Measurements from ENCODE around the gene ACOXL. TPM values are rescaled to one million over a fixed set of nuclear protein-coding genes. Genes with fewer than 3 reads are reported as not detected.

ACOXL gene
- total and polyA plus RNA-seq, 4 donors = 4.4 to 32.8 (median 12.2) TPM

- Histone ChIP-seq H3K9me3 (ENCODE audit: control insufficient read depth in 4 of 4, insufficient read depth in 3 of 4, low read length in 3 of 4) (peaks cover 0 to 5% (median 0%) of the 10 kb centered on the region in 4 donors), H3K27ac (ENCODE audit: low read depth in 1 of 2, low read length in 1 of 2) (peak overlapping the region in 1 of 2 donors; percentile 74), H3K27me3 (ENCODE audit: control insufficient read depth in 3 of 3, insufficient read depth in 3 of 3, low read length in 2 of 3) (peaks cover 0 to 2% (median 0%) of the 10 kb centered on the region in 3 donors), H3K4me1 (ENCODE audit: control insufficient read depth in 5 of 5, insufficient read depth in 5 of 5, low read length in 5 of 5) (no peaks in the 10 kb centered on the region), H3K36me3 (ENCODE audit: control insufficient read depth in 4 of 4, insufficient read depth in 4 of 4, low read length in 4 of 4) (no peaks in the 10 kb centered on the region), H3K9ac (ENCODE audit: insufficient read depth in 1 of 2, low read length in 2 of 2) (no peak overlapping the region), H3K4me3 (no peak overlapping the region)
- TF ChIP-seq, protein P1, sequence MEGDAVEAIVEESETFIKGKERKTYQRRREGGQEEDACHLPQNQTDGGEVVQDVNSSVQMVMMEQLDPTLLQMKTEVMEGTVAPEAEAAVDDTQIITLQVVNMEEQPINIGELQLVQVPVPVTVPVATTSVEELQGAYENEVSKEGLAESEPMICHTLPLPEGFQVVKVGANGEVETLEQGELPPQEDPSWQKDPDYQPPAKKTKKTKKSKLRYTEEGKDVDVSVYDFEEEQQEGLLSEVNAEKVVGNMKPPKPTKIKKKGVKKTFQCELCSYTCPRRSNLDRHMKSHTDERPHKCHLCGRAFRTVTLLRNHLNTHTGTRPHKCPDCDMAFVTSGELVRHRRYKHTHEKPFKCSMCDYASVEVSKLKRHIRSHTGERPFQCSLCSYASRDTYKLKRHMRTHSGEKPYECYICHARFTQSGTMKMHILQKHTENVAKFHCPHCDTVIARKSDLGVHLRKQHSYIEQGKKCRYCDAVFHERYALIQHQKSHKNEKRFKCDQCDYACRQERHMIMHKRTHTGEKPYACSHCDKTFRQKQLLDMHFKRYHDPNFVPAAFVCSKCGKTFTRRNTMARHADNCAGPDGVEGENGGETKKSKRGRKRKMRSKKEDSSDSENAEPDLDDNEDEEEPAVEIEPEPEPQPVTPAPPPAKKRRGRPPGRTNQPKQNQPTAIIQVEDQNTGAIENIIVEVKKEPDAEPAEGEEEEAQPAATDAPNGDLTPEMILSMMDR (IDR thresholded peaks at IDR 0.05; ENCODE audit: control extremely low read depth, extremely low read depth) = no peak
- DNase-seq (peak; percentile 24 to 47 (median 45)), ATAC-seq (ENCODE audit: insufficient read depth, low FRiP score) (peak; percentile 56)
- 50 to 69% methylated on average over 9 of the region's 9 CpGs for WGBS, 2 donors
Observed at GRCh38 chr2:110741491-110741980, 9.2 kb downstream of the ACOXL start.

DNA sequence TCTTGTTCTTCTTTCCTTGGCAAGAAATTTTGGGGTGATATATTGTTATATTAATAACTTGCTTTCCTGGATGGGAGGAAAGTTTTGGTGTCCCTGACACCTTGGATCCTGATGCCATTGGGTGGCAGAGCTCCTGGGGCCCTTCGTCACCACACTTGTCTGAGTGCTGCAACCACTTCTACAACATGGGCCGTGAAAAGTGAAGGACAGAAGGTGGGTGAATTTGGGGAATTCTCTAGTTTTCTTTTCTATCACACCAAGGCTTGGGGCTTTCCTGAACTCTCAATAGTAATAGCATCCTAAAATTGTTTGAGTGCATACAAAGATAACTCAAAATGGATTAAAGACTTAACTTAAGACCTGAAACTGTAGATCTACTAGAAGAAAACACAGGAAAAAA lies 10.0 kb downstream of the ACOXL start:
- no peak overlapping the region for H3K9ac ChIP-seq (ENCODE audit: insufficient read depth in 1 of 2, low read length in 2 of 2)
- no peaks in the 10 kb centered on the region for H3K27me3 ChIP-seq (ENCODE audit: control insufficient read depth in 3 of 3, insufficient read depth in 3 of 3, low read length in 2 of 3)
- DNase-seq (no peak), ATAC-seq (ENCODE audit: insufficient read depth, low FRiP score) (no peak)
- peaks cover 0 to 5% (median 0%) of the 10 kb centered on the region in 4 donors for H3K9me3 ChIP-seq (ENCODE audit: control insufficient read depth in 4 of 4, insufficient read depth in 3 of 4, low read length in 3 of 4)
- no peak overlapping the region for H3K27ac ChIP-seq (ENCODE audit: low read depth in 1 of 2, low read length in 1 of 2)
- H3K36me3 ChIP-seq (ENCODE audit: control insufficient read depth in 4 of 4, insufficient read depth in 4 of 4, low read length in 4 of 4) = no peaks in the 10 kb centered on the region
- H3K4me1 ChIP-seq (ENCODE audit: control insufficient read depth in 5 of 5, insufficient read depth in 5 of 5, low read length in 5 of 5) = peaks cover 0 to 4% (median 0%) of the 10 kb centered on the region in 5 donors
- WGBS, 2 donors = 76 to 89% methylated on average over 2 of the region's 2 CpGs
- TF ChIP-seq, protein P1 (IDR thresholded peaks at IDR 0.05; ENCODE audit: control extremely low read depth, extremely low read depth) = no peak
- no peak overlapping the region for H3K4me3 ChIP-seq

DNA sequence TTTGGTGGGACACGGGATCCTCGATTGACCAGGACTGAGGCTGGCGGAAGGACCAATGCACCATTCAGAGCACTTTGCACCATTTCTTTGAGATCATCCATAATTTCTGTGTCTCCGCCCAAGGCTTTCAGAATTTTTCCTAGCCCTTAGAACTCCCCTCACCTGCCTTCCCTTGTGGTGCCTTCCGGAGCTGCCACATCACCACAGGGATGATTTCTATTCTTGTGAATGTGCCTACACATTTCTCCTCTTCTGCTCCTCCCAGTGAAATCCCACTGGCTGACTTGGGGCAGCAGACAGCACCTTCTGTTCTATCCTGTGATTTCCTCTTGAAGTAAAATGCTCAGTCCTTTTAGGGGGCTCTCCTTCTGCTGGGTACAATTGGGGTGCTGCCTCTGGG lies 11.2 kb downstream of the ACOXL start:
- Histone ChIP-seq H3K9me3 (ENCODE audit: control insufficient read depth in 4 of 4, insufficient read depth in 3 of 4, low read length in 3 of 4) (peaks cover 0 to 5% (median 0%) of the 10 kb centered on the region in 4 donors), H3K27me3 (ENCODE audit: control insufficient read depth in 3 of 3, insufficient read depth in 3 of 3, low read length in 2 of 3) (peaks cover 0 to 5% (median 4%) of the 10 kb centered on the region in 3 donors), H3K27ac (ENCODE audit: low read depth in 1 of 2, low read length in 1 of 2) (peak overlapping the region in 1 of 2 donors; percentile 13), H3K4me3 (no peak overlapping the region), H3K4me1 (ENCODE audit: control insufficient read depth in 5 of 5, insufficient read depth in 5 of 5, low read length in 5 of 5) (peaks cover 0 to 4% (median 0%) of the 10 kb centered on the region in 5 donors), H3K36me3 (ENCODE audit: control insufficient read depth in 4 of 4, insufficient read depth in 4 of 4, low read length in 4 of 4) (no peaks in the 10 kb centered on the region), H3K9ac (ENCODE audit: insufficient read depth in 1 of 2, low read length in 2 of 2) (no peak overlapping the region)
- TF ChIP-seq, protein P1 (IDR thresholded peaks at IDR 0.05; ENCODE audit: control extremely low read depth, extremely low read depth) = no peak
- DNase-seq (no peak), ATAC-seq (ENCODE audit: insufficient read depth, low FRiP score) (no peak)
- 95 to 97% methylated on average over 5 of the region's 5 CpGs for WGBS, 2 donors

- no peaks in the 10 kb centered on the region for H3K36me3 ChIP-seq (ENCODE audit: control insufficient read depth in 4 of 4, insufficient read depth in 4 of 4, low read length in 4 of 4)
- H3K27ac ChIP-seq (ENCODE audit: low read depth in 1 of 2, low read length in 1 of 2) = no peak overlapping the region
- TF ChIP-seq, protein P1 (IDR thresholded peaks at IDR 0.05; ENCODE audit: control extremely low read depth, extremely low read depth) = no peak
- ATAC-seq (ENCODE audit: insufficient read depth, low FRiP score) (no peak), DNase-seq (no peak)
- no peak overlapping the region for H3K9ac ChIP-seq (ENCODE audit: insufficient read depth in 1 of 2, low read length in 2 of 2)
- no peak overlapping the region for H3K4me3 ChIP-seq
- WGBS, 2 donors = 73 to 81% methylated on average over 4 of the region's 4 CpGs
- peaks cover 0 to 4% (median 0%) of the 10 kb centered on the region in 5 donors for H3K4me1 ChIP-seq (ENCODE audit: control insufficient read depth in 5 of 5, insufficient read depth in 5 of 5, low read length in 5 of 5)
- peaks cover 0 to 8% (median 5%) of the 10 kb centered on the region in 3 donors for H3K27me3 ChIP-seq (ENCODE audit: control insufficient read depth in 3 of 3, insufficient read depth in 3 of 3, low read length in 2 of 3)
- peaks cover 0 to 2% (median 0%) of the 10 kb centered on the region in 4 donors for H3K9me3 ChIP-seq (ENCODE audit: control insufficient read depth in 4 of 4, insufficient read depth in 3 of 4, low read length in 3 of 4)
Observed at GRCh38 chr2:110744429-110744828, 12.1 kb downstream of the ACOXL start.

Measured in lung (tissue), 12 donors.